K562 (cell line): ENCODE results near the gene BBC3. TPM values are rescaled to one million over a fixed set of nuclear protein-coding genes. Genes with fewer than 3 reads are reported as not detected.

Source experiments
- ATAC-seq: fragments of 200-7000 bp; cut with Tn5 transposase; 3 replicates; pipeline ENCODE4 v1.9.1; 2020; ENCODE audit warnings: moderate library complexity
- BruUV-seq: library from RNA; stranded (reverse); fragments of 400-500 nt; replicated peaks from 2 replicates; lab custom pipeline; 2021; lab: Mats Ljungman, UMichigan
- CTCF ChIA-PET: fragments of 300-600 bp; formaldehyde crosslinking; extraction: SDS; loops from one replicate; lab custom pipeline; 2021; ENCODE audit warnings: low intra/inter-chr PET ratio; lab: Yijun Ruan, JAX
- POLR2A ChIA-PET: fragments of 300-600, 350-650 bp; sonication (Branson Sonifier 250); formaldehyde crosslinking; extraction: SDS; loops from one replicate; lab custom pipeline; 2021; ENCODE audit warnings: antibody characterized with exemption, inconsistent platforms; lab: Yijun Ruan, JAX
- DNase-seq, 4 experiments: peaks; one replicate each; pipeline versions ENCODE4 v3.0.0 to v3.0.0-alpha.2; 2011 to 2018; ENCODE audit warnings: low spot score in 3 of 4, mixed read lengths in 3 of 4; ENCODE audit errors: extremely low read depth in 1 of 4
- FAIRE-seq: peaks from 2 replicates; lab custom pipeline; 2011; peaks lifted over from hg19 to GRCh38; lab: Jason Lieb, UNC
- H2AFZ ChIP-seq: 2 replicates; pipeline ENCODE4 v1.6.0; 2011; ENCODE audit warnings: low read depth, low read length, control low read depth, inconsistent platforms
- H3K27ac ChIP-seq: fragments of 200-600 bp; 3 replicates; pipeline ENCODE4 v1.8.0; 2011; ENCODE audit warnings: low read depth, mild to moderate bottlenecking, control low read depth, inconsistent platforms, low read length, moderate library complexity, mixed read lengths; ENCODE audit errors: extremely low read depth
- H3K27me3 ChIP-seq, 2 experiments: fragments of 300-600 bp in 1 of 2; 2 replicates in 1 of 2; 3 replicates in 1 of 2; pipeline versions ENCODE4 v1.6.0 to v1.8.0; 2011; ENCODE audit warnings: inconsistent platforms in 2 of 2, low read length in 2 of 2, mild to moderate bottlenecking in 1 of 2, mixed read lengths in 1 of 2, moderate library complexity in 1 of 2; ENCODE audit not compliant: control insufficient read depth in 2 of 2, insufficient read depth in 2 of 2
- H3K36me3 ChIP-seq: fragments of 300-600 bp; 3 replicates; pipeline ENCODE4 v1.8.0; 2011; ENCODE audit warnings: mild to moderate bottlenecking, low read length, inconsistent platforms; ENCODE audit not compliant: control insufficient read depth, insufficient read depth
- H3K4me1 ChIP-seq, 2 experiments: fragments of 200-600 bp in 1 of 2; replicated peaks in 1 of 2; 2 replicates in 1 of 2; 3 replicates in 1 of 2; pipeline versions ENCODE4 v1.5.1 to v1.8.0; 2011; ENCODE audit warnings: inconsistent platforms in 2 of 2, low read length in 2 of 2, mild to moderate bottlenecking in 1 of 2, mixed read lengths in 1 of 2, moderate library complexity in 1 of 2; ENCODE audit not compliant: control insufficient read depth in 2 of 2, insufficient read depth in 2 of 2
- H3K4me2 ChIP-seq: 2 replicates; pipeline ENCODE4 v1.6.1; 2011; ENCODE audit warnings: low read length, control low read depth, inconsistent platforms, mixed read lengths; ENCODE audit not compliant: insufficient read depth
- H3K4me3 ChIP-seq: fragments of 200-600 bp; sonication (generic), shearing (Covaris generic); 2 replicates; pipeline ENCODE4 v1.5.1; 2016; ENCODE audit warnings: control low read depth, inconsistent platforms
- H3K79me2 ChIP-seq: fragments of 200-600 bp; 3 replicates; pipeline ENCODE4 v1.8.0; 2011; ENCODE audit warnings: low read length, inconsistent platforms; ENCODE audit not compliant: control insufficient read depth, insufficient read depth
- H3K9ac ChIP-seq, 2 experiments: 2 replicates each; pipeline versions ENCODE4 v1.6.0 to v1.6.1; 2011; ENCODE audit warnings: low read depth in 2 of 2, low read length in 2 of 2, control low read depth in 1 of 2, inconsistent platforms in 1 of 2, mild to moderate bottlenecking in 1 of 2, mixed read lengths in 1 of 2; ENCODE audit not compliant: insufficient read depth in 1 of 2
- H3K9me1 ChIP-seq: one replicate; pipeline ENCODE4 v1.6.0; 2011; ENCODE audit warnings: inconsistent platforms, mild to moderate bottlenecking, low read length, moderate library complexity; ENCODE audit not compliant: control insufficient read depth, insufficient read depth
- H3K9me3 ChIP-seq: replicated peaks from 2 replicates; pipeline ENCODE4 v1.5.1; 2011; ENCODE audit warnings: low read depth, low read length, inconsistent platforms; ENCODE audit not compliant: control insufficient read depth, insufficient read depth
- H4K20me1 ChIP-seq: replicated peaks from 2 replicates; pipeline ENCODE4 v1.6.1; 2011; ENCODE audit warnings: low read length, inconsistent platforms, mixed read lengths; ENCODE audit not compliant: control insufficient read depth, insufficient read depth
- ARID1B ChIP-seq: fragments of 450-650 bp; IDR thresholded peaks from 2 replicates; pipeline ENCODE4 v1.6.1; 2016; ENCODE audit warnings: antibody characterized with exemption, mild to moderate bottlenecking, inconsistent platforms
- GATAD2A ChIP-seq: fragments of 450-650 bp; IDR thresholded peaks from 2 replicates; pipeline ENCODE4 v1.6.1; 2017
- IFI16 ChIP-seq: fragments of 250-450 bp; sonication (Bioruptor Pico); IDR thresholded peaks from 2 replicates; pipeline ENCODE4 v2.1.2; 2022; ENCODE audit warnings: mild to moderate bottlenecking, inconsistent platforms
- KDM5B ChIP-seq: fragments of 200-600 bp; sonication (generic); IDR thresholded peaks from 2 replicates; pipeline ENCODE4 v1.6.1; 2012; ENCODE audit warnings: low read depth, mild to moderate bottlenecking, moderate library complexity, low read length, control low read depth, inconsistent platforms; ENCODE audit not compliant: insufficient replicate concordance
- NEUROD1 ChIP-seq: fragments of 150-350 bp; IDR thresholded peaks from 2 replicates; pipeline ENCODE4 v1.6.1; 2014; ENCODE audit warnings: borderline replicate concordance, low read length, low read depth; ENCODE audit not compliant: partially characterized antibody
- NRF1 ChIP-seq, 2 experiments: fragments of 450-650 bp; IDR thresholded peaks in 1 of 2; conservative IDR thresholded peaks in 1 of 2; 2 replicates each; pipeline ENCODE4 v1.6.1; 2014; ENCODE audit warnings: mild to moderate bottlenecking in 2 of 2
- SPI1 ChIP-seq: IDR thresholded peaks from 2 replicates; pipeline ENCODE4 v1.6.1; 2011; ENCODE audit warnings: low read depth, low read length, control low read depth, borderline replicate concordance
- WHSC1 ChIP-seq: IDR thresholded peaks from one replicate; pipeline ENCODE4 v1.6.1; 2012; ENCODE audit warnings: low read length, control low read depth, inconsistent platforms
- ZFPM2 ChIP-seq: fragments of 250-450 bp; sonication (Bioruptor Pico); IDR thresholded peaks from 2 replicates; pipeline ENCODE4 v1.5.1; 2022; ENCODE audit warnings: mild to moderate bottlenecking
- ZNF263 ChIP-seq: sonication (generic); formaldehyde crosslinking; IDR thresholded peaks from 2 replicates; pipeline ENCODE4 v1.8.0; 2022; ENCODE audit warnings: mild to moderate bottlenecking, missing genetic modification reagents, borderline replicate concordance
- ZNF445 ChIP-seq: fragments of 250-450 bp; sonication (Bioruptor Pico); IDR thresholded peaks from 2 replicates; pipeline ENCODE4 v1.4.0; 2020; ENCODE audit warnings: low read depth, mild to moderate bottlenecking, moderate library complexity
- ZNF830 ChIP-seq: fragments of 250-450 bp; sonication (Bioruptor Pico); IDR thresholded peaks from 2 replicates; pipeline ENCODE4 v1.5.0; 2021; ENCODE audit warnings: mild to moderate bottlenecking
- WGBS: fragments of 100-300 bp; shearing (Covaris generic); methylation state at CpG from one replicate; pipeline ENCODE4 v1.1.6; 2016; ENCODE audit warnings: low coverage, mixed read lengths; ENCODE audit not compliant: insufficient coverage; ENCODE audit errors: missing lambda C conversion rate; 5-methylcytosine and 5-hydroxymethylcytosine counted together
- in situ Hi-C: fragments of 300-500 bp; cut with MboI; formaldehyde crosslinking; loops from 4 replicates; pipeline ENCODE4 v1.15.0; 2018; ENCODE audit warnings: inconsistent platforms, mixed read lengths
- intact Hi-C: fragments of 100-400 bp; cut with micrococcal nuclease; formaldehyde crosslinking; loops from 2 replicates; pipeline ENCODE4 v1.14.2; 2022
- polyA plus RNA-seq, 8 experiments: library from polyadenylated mRNA; depleted of rRNA in 4 of 8; stranded (reverse) in 5 of 8; unstranded in 3 of 8; fragments of >200 nt; fragmentation: Nextera tagmentation in 2 of 8; fragmentation: Illumina TruSeq in 1 of 8; extraction: Ambion mirVana in 2 of 8; extraction: Trizol in 1 of 8; gene quantifications; 2 replicates each; pipeline versions ENCODE4 v1.2.1 to v1.2.3, GENCODE V29; 2011 to 2014; ENCODE audit warnings: inconsistent platforms in 1 of 8, missing spikeins in 1 of 8
- total RNA-seq, 7 experiments: library from RNA; depleted of rRNA in 6 of 7; stranded (reverse); fragments of >200 nt in 6 of 7; fragmentation: Illumina TruSeq in 2 of 7; extraction: Trizol in 2 of 7; gene quantifications; 2 replicates each; pipeline versions ENCODE4 v1.2.1 to v1.2.3, GENCODE V29; 2011 to 2021; ENCODE audit warnings: low replicate concordance in 1 of 7
- TF ChIP-seq, protein P1 (sequence below): sonication (generic); formaldehyde crosslinking; IDR thresholded peaks from 2 replicates; pipeline ENCODE4 v1.8.0; 2022; ENCODE audit warnings: missing genetic modification reagents, mild to moderate bottlenecking, moderate library complexity, borderline replicate concordance
- TF ChIP-seq, protein P2 (sequence below): fragments of 450-650 bp; IDR thresholded peaks from 2 replicates; pipeline ENCODE4 v1.6.1; 2018; ENCODE audit not compliant: partially characterized antibody

BBC3 gene
- total and polyA plus RNA-seq, 9 of the 15 experiments (the other 6 are each of a cell fraction or from before 2014, with no cell fraction given): 0.15 to 30.7 (median 4.8) TPM

DNA sequence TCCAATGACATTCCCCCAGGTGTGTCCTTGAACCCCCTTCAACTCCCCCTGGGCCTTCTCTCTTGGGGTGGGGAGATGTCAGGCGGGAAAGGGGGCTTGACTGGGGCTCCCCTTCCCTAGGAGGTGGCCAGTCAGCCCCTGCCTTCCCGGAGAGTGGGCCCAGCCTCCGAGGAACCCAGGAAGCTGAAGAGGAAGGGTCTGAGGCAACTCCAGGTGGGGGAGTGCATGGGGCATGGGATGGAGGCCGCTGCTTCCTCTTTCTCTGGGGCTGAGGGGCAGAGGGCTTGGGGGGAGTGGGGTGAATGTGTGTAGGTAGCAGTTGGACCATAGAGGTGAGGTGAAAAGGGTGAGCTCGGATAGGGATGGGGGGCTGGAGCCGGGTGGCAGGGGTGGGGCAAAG lies 41.0 kb upstream of the BBC3 start:
- Histone ChIP-seq H3K4me3 (no peak overlapping the region), H3K27ac (peak overlapping the region; percentile 95; the same call in 2 of the 3 replicates), H3K4me1 (peaks cover 22 to 54% of the 10 kb centered on the region in 2 experiments; a peak in 4 of 5 replicates), H3K9me3 (no peaks in the 10 kb centered on the region), H3K79me2 (peaks cover 17% of the 10 kb centered on the region), H3K4me2 (no peak overlapping the region), H4K20me1 (no peaks in the 10 kb centered on the region), H3K9ac (peak overlapping the region in 1 of 2 experiments; percentile 97; a peak in 2 of 4 replicates), H2AFZ (no peak overlapping the region), H3K36me3 (peaks cover 36% of the 10 kb centered on the region; the same call in 1 of the 3 replicates), H3K27me3 (no peaks in the 10 kb centered on the region), H3K9me1 (no peaks in the 10 kb centered on the region)
- intact Hi-C loops: no loop called here
- no peak for ATAC-seq
- in situ Hi-C loops: no loop called here
- BruUV-seq: no TSS peak
- POLR2A ChIA-PET: interaction anchor here (0.7 to 2.1 kb wide), 6 partner anchors 10 to 261 kb away, joined by 3 to 18 read pairs (median 5); partner anchors contain the start of gene CCDC9
- DNase-seq: no peak
- CTCF ChIA-PET: no interaction called here
- TF ChIP-seq NEUROD1: no peak
- no peak for TF ChIP-seq KDM5B
- TF ChIP-seq IFI16 (CRISPR knock-in tag): no peak
- TF ChIP-seq SPI1: 0 out of 2 replicates have a peak, but pooled peaks have one; percentile 13
- TF ChIP-seq, protein P1, sequence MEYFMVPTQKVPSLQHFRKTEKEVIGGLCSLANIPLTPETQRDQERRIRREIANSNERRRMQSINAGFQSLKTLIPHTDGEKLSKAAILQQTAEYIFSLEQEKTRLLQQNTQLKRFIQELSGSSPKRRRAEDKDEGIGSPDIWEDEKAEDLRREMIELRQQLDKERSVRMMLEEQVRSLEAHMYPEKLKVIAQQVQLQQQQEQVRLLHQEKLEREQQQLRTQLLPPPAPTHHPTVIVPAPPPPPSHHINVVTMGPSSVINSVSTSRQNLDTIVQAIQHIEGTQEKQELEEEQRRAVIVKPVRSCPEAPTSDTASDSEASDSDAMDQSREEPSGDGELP (CRISPR knock-in tag): no peak
- TF ChIP-seq, protein P2, sequence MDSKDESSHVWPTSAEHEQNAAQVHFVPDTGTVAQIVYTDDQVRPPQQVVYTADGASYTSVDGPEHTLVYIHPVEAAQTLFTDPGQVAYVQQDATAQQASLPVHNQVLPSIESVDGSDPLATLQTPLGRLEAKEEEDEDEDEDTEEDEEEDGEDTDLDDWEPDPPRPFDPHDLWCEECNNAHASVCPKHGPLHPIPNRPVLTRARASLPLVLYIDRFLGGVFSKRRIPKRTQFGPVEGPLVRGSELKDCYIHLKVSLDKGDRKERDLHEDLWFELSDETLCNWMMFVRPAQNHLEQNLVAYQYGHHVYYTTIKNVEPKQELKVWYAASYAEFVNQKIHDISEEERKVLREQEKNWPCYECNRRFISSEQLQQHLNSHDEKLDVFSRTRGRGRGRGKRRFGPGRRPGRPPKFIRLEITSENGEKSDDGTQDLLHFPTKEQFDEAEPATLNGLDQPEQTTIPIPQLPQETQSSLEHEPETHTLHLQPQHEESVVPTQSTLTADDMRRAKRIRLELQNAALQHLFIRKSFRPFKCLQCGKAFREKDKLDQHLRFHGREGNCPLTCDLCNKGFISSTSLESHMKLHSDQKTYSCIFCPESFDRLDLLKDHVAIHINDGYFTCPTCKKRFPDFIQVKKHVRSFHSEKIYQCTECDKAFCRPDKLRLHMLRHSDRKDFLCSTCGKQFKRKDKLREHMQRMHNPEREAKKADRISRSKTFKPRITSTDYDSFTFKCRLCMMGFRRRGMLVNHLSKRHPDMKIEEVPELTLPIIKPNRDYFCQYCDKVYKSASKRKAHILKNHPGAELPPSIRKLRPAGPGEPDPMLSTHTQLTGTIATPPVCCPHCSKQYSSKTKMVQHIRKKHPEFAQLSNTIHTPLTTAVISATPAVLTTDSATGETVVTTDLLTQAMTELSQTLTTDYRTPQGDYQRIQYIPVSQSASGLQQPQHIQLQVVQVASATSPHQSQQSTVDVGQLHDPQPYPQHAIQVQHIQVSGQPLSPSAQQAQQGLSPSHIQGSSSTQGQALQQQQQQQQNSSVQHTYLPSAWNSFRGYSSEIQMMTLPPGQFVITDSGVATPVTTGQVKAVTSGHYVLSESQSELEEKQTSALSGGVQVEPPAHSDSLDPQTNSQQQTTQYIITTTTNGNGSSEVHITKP: no peak
- TF ChIP-seq ARID1B: no peak
- TF ChIP-seq ZNF830 (CRISPR knock-in tag): no peak
- peak; percentile 6 to 34; a peak in 1 of 4 replicates for TF ChIP-seq NRF1 (conservative IDR thresholded peaks at IDR 0.05 in 1 of 2, IDR thresholded peaks at IDR 0.05 in 1 of 2)
- TF ChIP-seq GATAD2A: no peak
- TF ChIP-seq ZNF445: no peak
- TF ChIP-seq ZNF263 (CRISPR knock-in tag): no peak
- TF ChIP-seq WHSC1: no peak
- no peak for TF ChIP-seq ZFPM2 (CRISPR knock-in tag)
- WGBS: 64% methylated on average over 3 of the region's 6 CpGs
- no peak for FAIRE-seq
